Activated naive CD8-positive, alpha-beta T cell treated with anti-CD3 and anti-CD28 coated beads for 36 hours (primary cell): ENCODE results near the gene TOLLIP. TPM values are rescaled to one million over a fixed set of nuclear protein-coding genes. Genes with fewer than 3 reads are reported as not detected.

Source experiments
- DNase-seq: peaks from one replicate; pipeline ENCODE4 v3.0.0; 2021
- H3K27ac Mint-ChIP-seq: one replicate; pipeline ENCODE4 v1.8.0; 2022; ENCODE audit warnings: mild to moderate bottlenecking, moderate library complexity, mixed read lengths
- H3K27me3 Mint-ChIP-seq: one replicate; pipeline ENCODE4 v1.8.0; 2022; ENCODE audit warnings: mild to moderate bottlenecking, mixed read lengths
- H3K36me3 Mint-ChIP-seq: one replicate; pipeline ENCODE4 v1.8.0; 2021; ENCODE audit warnings: mild to moderate bottlenecking, mixed read lengths
- H3K4me1 Mint-ChIP-seq: one replicate; pipeline ENCODE4 v1.8.0; 2021; ENCODE audit warnings: mixed read lengths
- H3K4me3 Mint-ChIP-seq: one replicate; pipeline ENCODE4 v1.8.0; 2022; ENCODE audit warnings: mild to moderate bottlenecking, moderate library complexity, mixed read lengths
- H3K9me3 Mint-ChIP-seq: one replicate; pipeline ENCODE4 v1.8.0; 2022; ENCODE audit warnings: mixed read lengths
- total RNA-seq, 2 experiments: library from RNA; stranded (reverse); gene quantifications; one replicate each; pipeline ENCODE4 v1.2.3, GENCODE V29; 2021

The TOLLIP gene
- total RNA-seq, 2 experiments from 2014 or later = 32.8 to 36.0 TPM

DNA sequence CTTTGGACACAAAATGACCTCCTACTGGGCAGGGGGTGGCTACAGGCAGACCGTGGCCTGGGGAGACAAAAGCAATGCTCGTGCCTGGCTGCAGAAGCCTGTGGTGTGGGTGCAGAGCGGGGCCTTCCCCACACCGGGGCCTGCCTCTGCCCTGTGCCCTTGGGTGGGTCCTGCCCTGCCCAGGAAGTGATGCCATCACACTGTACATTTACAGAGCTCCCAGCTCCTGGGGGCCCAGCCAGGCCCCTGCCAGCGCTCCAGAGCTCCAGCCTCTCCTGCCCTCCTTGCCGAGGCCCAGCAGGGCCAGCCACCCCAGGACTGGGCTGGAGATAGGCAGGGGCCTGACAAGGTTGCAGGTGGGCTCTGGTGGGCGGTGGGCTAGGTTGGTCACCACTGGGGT lies 46.4 kb downstream of the TOLLIP start:
- H3K4me3 Mint-ChIP-seq = peak overlapping the region; percentile 84
- H3K4me1 Mint-ChIP-seq = peaks cover 13% of the 10 kb centered on the region
- peaks cover 10% of the 10 kb centered on the region for H3K36me3 Mint-ChIP-seq
- no peaks in the 10 kb centered on the region for H3K27me3 Mint-ChIP-seq
- peak; percentile 23 for DNase-seq
- H3K27ac Mint-ChIP-seq = peak overlapping the region; percentile 89
- H3K9me3 Mint-ChIP-seq = peaks cover 8% of the 10 kb centered on the region

DNA sequence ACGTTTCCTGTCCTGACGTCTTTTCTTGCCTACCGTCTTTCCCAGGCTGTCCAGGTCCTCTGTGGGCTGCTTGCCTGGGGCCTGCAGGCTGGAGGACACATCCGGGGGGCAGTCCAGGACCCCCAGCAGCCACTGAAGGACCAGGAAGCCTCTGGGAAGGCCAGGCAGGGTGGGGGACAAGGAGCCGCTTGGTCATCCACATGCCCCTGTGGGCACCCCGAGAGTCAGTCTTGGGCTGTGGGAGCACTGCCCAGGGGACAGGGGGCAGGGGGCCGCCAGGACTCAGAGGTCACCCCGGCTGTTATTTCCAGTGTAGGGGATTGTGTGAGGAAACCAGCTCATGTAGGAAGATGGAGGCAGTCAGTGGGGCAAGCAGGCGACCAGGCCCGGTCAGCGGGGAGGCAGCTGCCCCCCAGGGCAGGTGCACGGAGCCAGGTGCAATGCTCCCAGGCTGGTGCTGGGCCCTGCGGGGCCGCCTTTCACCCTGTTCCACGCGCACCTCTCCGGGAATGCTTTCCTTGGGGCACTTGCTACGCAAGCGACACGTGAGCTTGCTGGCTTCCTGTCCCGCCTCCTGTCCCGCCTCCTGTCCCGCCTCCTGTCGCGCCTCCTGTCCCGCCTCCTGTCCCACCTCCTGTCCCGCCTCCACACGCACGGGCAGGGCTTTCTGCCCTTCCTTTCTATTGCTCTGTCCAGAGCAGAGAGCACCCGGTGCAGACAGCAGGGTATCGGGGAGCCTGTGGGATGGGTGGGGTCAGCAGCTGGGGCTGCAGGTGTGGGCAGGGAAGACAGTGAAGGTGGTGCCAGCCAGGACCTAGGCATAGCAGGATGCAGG lies 47.0 kb downstream of the TOLLIP start:
- Mint-ChIP-seq H3K27ac (peak overlapping the region; percentile 89), H3K4me3 (peak overlapping the region; percentile 84), H3K4me1 (peaks cover 13% of the 10 kb centered on the region), H3K27me3 (no peaks in the 10 kb centered on the region), H3K9me3 (peaks cover 8% of the 10 kb centered on the region), H3K36me3 (peaks cover 10% of the 10 kb centered on the region)
- DNase-seq = peak; percentile 89

DNA sequence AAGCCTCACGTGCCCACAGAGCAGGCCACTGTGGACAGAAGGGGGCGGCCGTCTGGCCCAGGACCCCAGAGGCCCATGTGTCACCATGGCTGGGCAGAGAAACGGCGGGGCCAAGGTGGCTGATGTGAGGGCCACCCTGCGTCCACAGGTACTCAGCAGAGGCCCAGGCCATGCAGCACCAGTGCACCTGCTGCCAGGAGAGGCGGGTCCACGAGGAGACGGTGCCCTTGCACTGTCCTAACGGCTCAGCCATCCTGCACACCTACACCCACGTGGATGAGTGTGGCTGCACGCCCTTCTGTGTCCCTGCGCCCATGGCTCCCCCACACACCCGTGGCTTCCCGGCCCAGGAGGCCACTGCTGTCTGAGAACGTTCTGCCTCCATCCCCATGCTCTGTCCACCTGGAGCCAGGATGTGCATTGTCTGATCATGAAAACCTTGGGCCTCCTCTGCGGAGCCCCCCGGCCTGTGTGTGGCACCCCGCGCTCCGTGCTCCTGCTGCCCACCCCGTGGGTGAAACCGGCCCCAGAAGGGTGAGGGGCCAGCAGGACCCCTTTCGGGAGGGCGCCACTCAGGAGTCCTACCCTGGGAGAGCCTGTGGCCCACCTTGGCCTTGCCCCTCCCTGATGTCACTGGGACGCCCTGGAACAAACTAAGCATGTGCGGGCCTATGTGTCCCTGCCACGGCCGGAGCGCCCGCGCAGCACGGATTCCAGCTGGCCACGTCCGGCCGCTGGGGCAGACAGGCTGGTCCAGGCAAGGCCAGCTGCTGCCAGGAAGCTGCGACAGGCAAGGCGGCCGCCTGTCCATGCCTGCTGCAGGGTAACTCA lies 48.0 kb downstream of the TOLLIP start:
- peaks cover 11% of the 10 kb centered on the region for H3K4me1 Mint-ChIP-seq
- H3K36me3 Mint-ChIP-seq = peaks cover 10% of the 10 kb centered on the region
- DNase-seq = no peak
- H3K4me3 Mint-ChIP-seq = peak overlapping the region; percentile 84
- peak overlapping the region; percentile 89 for H3K27ac Mint-ChIP-seq
- peaks cover 8% of the 10 kb centered on the region for H3K9me3 Mint-ChIP-seq
- H3K27me3 Mint-ChIP-seq = no peaks in the 10 kb centered on the region

DNA sequence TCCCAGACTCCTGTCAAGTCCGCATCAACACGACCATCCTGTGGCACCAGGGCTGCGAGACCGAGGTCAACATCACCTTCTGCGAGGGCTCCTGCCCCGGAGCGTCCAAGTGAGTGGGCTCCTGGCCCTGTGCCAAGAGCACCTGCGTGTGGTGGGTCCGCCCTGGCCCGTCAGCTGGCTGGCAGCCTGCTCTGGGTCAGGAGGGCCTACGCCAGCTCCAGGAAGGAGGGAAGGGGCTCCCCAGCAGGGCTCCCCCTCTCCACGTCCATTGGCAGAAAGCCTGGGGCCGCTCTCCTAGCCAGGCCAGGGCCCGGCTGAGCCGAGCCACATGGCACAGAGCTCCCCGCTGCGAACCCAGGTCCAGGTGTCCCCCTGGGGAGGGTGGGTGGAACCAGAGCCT lies 48.8 kb downstream of the TOLLIP start:
- H3K9me3 Mint-ChIP-seq = peaks cover 8% of the 10 kb centered on the region
- H3K36me3 Mint-ChIP-seq = peaks cover 8% of the 10 kb centered on the region
- no peak for DNase-seq
- H3K27ac Mint-ChIP-seq = no peak overlapping the region
- H3K4me1 Mint-ChIP-seq = peaks cover 11% of the 10 kb centered on the region
- H3K4me3 Mint-ChIP-seq = no peak overlapping the region
- H3K27me3 Mint-ChIP-seq = no peaks in the 10 kb centered on the region

DNA sequence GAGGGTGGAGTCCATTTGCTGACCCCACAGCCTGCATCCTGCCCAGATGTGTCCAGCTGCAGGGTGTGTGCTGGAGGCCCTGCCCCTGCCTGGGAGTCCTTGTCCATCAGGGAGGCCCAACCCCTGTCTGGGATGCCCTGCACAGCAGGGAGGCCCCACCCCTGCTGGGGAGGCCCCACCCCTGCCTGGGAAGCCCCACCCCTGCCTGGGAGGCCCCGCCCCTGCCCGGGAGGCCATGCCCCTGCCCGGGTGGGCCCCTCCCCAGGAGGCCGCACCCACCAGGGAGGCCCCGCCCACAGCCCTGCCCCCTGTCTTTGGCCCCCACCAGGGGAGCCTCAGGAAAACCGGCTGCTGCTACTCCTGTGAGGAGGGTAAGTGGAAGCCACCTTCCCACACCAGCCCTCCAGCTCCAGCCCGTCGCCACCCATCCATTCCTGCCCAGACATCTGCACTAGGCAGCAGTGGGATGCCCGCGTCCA lies 49.4 kb downstream of the TOLLIP start:
- no peak overlapping the region for H3K27ac Mint-ChIP-seq
- peak; percentile 53 for DNase-seq
- no peak overlapping the region for H3K4me3 Mint-ChIP-seq
- peaks cover 7% of the 10 kb centered on the region for H3K9me3 Mint-ChIP-seq
- H3K36me3 Mint-ChIP-seq = peaks cover 8% of the 10 kb centered on the region
- peaks cover 11% of the 10 kb centered on the region for H3K4me1 Mint-ChIP-seq
- H3K27me3 Mint-ChIP-seq = no peaks in the 10 kb centered on the region

DNA sequence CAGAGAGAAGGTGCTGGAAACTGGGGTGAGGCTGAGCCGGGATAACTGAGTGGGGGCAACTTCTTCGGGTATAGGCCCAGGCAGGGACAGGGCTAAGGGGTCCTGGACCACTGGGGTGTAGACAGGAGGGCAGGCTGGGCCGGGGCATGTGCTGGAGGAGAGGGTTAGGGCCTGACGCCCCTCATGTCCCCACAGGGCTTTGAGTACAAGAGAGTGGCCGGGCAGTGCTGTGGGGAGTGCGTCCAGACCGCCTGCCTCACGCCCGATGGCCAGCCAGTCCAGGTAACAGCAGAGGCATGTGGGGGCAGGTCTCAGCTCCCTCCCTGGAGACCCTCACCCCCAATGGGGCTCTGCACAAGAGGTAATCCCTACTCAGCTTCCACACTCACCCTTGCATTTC lies 49.9 kb downstream of the TOLLIP start:
- no peaks in the 10 kb centered on the region for H3K27me3 Mint-ChIP-seq
- H3K9me3 Mint-ChIP-seq = peaks cover 2% of the 10 kb centered on the region
- DNase-seq = no peak
- H3K27ac Mint-ChIP-seq = no peak overlapping the region
- H3K4me3 Mint-ChIP-seq = no peak overlapping the region
- H3K4me1 Mint-ChIP-seq = peaks cover 9% of the 10 kb centered on the region
- H3K36me3 Mint-ChIP-seq = peaks cover 3% of the 10 kb centered on the region

DNA sequence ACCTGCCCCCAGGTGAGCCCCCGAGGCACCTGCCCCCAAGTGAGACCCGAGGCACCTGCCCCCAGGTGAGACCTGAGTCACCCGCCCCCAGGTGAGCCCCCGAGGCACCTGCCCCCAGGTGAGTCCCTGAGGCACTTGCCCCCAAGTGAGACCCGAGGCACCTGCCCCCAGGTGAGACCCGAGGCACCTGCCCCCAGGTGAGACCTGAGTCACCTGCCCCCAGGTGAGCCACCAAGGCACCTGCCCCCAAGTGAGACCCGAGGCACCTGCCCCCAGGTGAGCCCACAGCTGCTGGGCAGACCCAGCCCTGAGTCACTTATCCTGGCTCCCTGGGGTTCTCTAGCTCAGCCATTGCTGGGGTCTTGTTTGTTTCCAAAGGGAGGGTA lies 50.4 kb downstream of the TOLLIP start:
- Mint-ChIP-seq H3K27me3 (no peaks in the 10 kb centered on the region), H3K27ac (no peak overlapping the region), H3K9me3 (no peaks in the 10 kb centered on the region), H3K4me1 (peaks cover 4% of the 10 kb centered on the region), H3K36me3 (no peaks in the 10 kb centered on the region), H3K4me3 (no peak overlapping the region)
- no peak for DNase-seq

DNA sequence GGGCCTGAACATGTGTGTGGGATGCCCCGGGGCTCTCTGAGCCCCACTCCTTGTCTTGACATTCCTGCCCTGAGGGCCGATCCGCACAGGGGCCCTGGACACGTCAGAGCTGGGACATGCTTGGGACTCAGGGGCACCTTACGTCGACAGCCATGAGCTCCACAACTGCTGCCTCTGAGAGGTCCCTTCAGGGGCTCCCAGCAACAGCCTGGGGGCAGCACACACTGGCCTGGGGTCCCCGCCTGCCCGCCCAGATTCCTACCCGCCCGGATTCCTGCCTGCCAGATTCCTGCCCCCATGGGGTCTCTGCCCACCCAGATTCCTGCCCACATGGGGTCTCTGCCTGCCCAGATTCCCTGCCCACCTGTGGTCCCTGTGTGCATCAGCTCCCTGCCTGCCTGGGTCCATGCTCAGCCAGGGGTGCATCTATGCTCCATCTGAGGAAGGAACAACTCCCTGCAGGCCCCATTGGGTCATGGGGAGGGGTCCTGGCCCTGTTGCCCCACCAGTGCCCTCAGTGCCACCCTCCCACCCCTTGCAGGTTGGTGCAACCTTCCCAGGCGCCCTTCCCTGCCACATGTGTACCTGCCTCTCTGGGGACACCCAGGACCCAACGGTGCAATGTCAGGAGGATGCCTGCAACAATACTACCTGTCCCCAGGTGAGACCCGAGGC lies 50.9 kb downstream of the TOLLIP start:
- Mint-ChIP-seq H3K4me3 (no peak overlapping the region), H3K9me3 (no peaks in the 10 kb centered on the region), H3K36me3 (no peaks in the 10 kb centered on the region), H3K27ac (no peak overlapping the region), H3K27me3 (no peaks in the 10 kb centered on the region), H3K4me1 (peaks cover 3% of the 10 kb centered on the region)
- no peak for DNase-seq

DNA sequence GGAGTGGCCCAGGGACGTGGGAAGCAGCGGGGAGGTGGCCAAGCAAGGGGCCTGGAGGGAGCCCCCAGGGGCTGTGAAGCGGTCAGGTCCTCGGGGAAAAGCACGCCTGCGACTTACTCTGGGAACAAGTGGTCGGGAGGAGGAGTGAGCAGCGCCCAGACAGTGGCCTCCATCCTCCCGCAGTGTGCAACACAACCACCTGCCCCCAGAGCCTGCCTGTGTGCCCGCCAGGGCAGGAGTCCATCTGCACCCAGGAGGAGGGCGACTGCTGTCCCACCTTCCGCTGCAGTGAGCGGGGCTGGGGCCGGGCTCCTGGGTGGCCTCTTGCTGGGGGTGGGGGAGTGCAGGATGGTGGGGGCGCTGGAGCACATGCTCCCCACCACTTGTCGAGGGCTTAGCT lies 51.5 kb downstream of the TOLLIP start:
- peaks cover 3% of the 10 kb centered on the region for H3K4me1 Mint-ChIP-seq
- H3K27me3 Mint-ChIP-seq = no peaks in the 10 kb centered on the region
- H3K9me3 Mint-ChIP-seq = no peaks in the 10 kb centered on the region
- DNase-seq = no peak
- H3K36me3 Mint-ChIP-seq = no peaks in the 10 kb centered on the region
- no peak overlapping the region for H3K4me3 Mint-ChIP-seq
- no peak overlapping the region for H3K27ac Mint-ChIP-seq

DNA sequence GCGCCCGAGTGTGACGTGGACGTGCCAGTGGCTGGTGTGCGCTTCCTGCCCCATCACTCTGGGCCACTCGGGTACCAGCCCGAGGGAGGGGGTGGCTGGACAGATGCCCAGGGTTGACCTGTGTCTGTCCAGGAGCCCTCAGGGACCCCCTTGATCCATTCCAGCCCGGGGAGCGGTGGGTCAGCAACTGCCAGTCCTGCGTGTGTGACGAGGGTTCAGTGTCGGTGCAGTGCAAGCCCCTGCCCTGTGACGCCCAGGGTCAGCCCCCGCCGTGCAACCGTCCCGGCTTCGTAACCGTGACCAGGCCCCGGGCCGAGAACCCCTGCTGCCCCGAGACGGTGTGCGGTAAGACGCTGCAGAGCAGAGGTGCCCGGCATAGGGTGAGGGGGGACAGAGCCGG lies 52.1 kb downstream of the TOLLIP start:
- Mint-ChIP-seq H3K4me1 (peaks cover 1% of the 10 kb centered on the region), H3K27me3 (no peaks in the 10 kb centered on the region), H3K27ac (no peak overlapping the region), H3K9me3 (no peaks in the 10 kb centered on the region), H3K36me3 (no peaks in the 10 kb centered on the region), H3K4me3 (no peak overlapping the region)
- DNase-seq = no peak

DNA sequence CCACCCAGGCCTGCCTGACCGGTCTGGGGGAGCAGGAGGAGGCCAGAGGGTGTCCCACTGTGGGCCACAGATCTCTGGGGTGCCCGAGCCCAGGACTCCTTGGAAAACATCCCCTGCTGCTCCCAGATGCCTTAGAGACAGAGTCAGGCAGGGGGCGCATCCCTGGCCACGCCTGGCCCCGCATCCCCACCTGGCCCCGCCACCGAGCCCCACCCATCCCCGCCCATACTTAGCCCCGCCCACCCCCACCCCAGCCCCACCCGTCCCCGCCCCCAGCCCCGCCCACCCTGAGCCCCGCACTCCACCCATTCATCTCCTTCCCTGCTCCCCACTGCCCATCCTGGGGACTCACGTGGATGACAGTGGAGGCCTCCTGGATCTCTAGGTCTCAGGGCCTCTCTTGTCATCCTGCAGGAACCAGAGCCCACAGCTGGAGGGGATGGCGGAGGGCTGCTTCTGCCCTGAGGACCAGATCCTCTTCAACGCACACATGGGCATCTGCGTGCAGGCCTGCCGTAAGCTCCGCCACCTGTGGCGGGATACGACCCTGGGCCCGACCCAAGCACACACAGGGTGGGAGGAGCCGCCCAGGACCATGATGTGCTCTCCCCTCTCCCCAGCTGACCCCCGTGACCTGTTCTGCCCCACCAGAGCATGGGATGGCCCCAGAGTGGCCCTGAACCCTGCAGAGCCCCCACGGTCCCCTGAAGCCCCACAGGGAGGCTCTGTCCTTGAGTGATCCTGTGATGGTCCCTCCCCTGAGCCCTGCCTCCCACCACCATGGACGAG lies 53.0 kb downstream of the TOLLIP start:
- Mint-ChIP-seq H3K27me3 (no peaks in the 10 kb centered on the region), H3K4me3 (no peak overlapping the region), H3K36me3 (no peaks in the 10 kb centered on the region), H3K27ac (no peak overlapping the region), H3K9me3 (peaks cover 2% of the 10 kb centered on the region), H3K4me1 (no peaks in the 10 kb centered on the region)
- DNase-seq = no peak

DNA sequence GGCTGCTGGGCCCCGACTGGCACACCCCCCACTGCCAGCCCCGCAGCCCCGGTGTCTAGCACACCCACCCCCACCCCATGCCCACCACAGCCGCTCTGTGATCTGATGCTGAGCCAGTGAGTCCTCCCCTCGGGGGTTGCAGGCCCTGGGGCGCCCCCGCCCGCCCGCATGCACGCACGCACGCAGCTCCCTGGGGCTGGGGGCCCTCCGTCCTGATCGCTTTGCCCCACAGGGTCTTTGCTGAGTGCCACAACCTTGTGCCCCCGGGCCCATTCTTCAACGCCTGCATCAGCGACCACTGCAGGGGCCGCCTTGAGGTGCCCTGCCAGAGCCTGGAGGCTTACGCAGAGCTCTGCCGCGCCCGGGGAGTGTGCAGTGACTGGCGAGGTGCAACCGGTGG lies 54.3 kb downstream of the TOLLIP start:
- peaks cover 2% of the 10 kb centered on the region for H3K9me3 Mint-ChIP-seq
- no peaks in the 10 kb centered on the region for H3K4me1 Mint-ChIP-seq
- H3K36me3 Mint-ChIP-seq = no peaks in the 10 kb centered on the region
- no peak overlapping the region for H3K27ac Mint-ChIP-seq
- no peak overlapping the region for H3K4me3 Mint-ChIP-seq
- DNase-seq = no peak
- no peaks in the 10 kb centered on the region for H3K27me3 Mint-ChIP-seq

DNA sequence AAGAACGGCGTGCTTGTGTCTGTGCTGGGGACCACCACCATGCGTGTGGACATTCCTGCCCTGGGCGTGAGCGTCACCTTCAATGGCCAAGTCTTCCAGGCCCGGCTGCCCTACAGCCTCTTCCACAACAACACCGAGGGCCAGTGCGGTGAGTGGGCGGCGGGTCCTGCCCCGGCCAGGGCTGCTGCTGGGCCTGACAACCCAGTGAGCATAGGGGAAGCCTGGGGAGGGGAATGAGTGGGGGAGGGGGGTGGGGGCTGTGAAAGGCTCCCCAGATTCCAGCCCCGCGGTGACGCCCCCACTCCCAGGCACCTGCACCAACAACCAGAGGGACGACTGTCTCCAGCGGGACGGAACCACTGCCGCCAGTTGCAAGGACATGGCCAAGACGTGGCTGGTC lies 54.7 kb downstream of the TOLLIP start:
- H3K9me3 Mint-ChIP-seq = peaks cover 2% of the 10 kb centered on the region
- no peaks in the 10 kb centered on the region for H3K27me3 Mint-ChIP-seq
- no peaks in the 10 kb centered on the region for H3K36me3 Mint-ChIP-seq
- H3K27ac Mint-ChIP-seq = no peak overlapping the region
- no peaks in the 10 kb centered on the region for H3K4me1 Mint-ChIP-seq
- DNase-seq = no peak
- no peak overlapping the region for H3K4me3 Mint-ChIP-seq

DNA sequence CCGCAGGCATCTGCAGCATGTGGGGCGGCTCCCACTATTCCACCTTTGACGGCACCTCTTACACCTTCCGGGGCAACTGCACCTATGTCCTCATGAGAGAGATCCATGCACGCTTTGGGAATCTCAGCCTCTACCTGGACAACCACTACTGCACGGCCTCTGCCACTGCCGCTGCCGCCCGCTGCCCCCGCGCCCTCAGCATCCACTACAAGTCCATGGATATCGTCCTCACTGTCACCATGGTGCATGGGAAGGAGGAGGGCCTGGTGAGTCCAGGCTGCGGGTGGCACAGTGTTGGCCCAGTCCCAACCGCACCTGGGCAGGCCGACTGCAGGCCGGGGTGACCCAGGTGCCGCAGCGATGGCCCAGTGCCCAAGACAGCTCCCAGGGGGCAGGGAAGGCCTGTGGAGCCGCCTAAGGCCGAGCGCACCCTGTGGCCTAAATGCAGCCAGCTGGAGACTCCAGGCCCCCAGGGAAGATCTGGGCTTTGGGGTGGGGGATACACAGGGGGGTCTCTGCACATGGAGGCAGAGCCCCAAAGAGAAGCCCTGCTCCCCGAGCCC lies 55.3 kb downstream of the TOLLIP start:
- Mint-ChIP-seq H3K27ac (no peak overlapping the region), H3K4me3 (no peak overlapping the region), H3K9me3 (peaks cover 2% of the 10 kb centered on the region), H3K27me3 (no peaks in the 10 kb centered on the region), H3K36me3 (no peaks in the 10 kb centered on the region), H3K4me1 (no peaks in the 10 kb centered on the region)
- DNase-seq = no peak
